HepG2 (cell line): Measurements from ENCODE around the gene RHBDD2. TPM values are rescaled to one million over a fixed set of nuclear protein-coding genes. Genes with fewer than 3 reads are reported as not detected.
A peak's percentile ranks its signal among the peaks of the same experiment; 100 is the strongest.

Experiments used
- HNRNPK ChIP-seq: fragments of 200-400 bp; formaldehyde crosslinking; IDR thresholded peaks from 2 replicates; pipeline ENCODE4 v1.6.1; 2018; ENCODE audit warnings: low read length, low read depth, moderate library complexity, mild to moderate bottlenecking; ENCODE audit not compliant: poor library complexity, severe bottlenecking
- RERE ChIP-seq: IDR thresholded peaks from 2 replicates; pipeline ENCODE4 v1.6.1; 2016; ENCODE audit warnings: low read depth, missing genetic modification reagents, missing compliant biosample characterization
- ZKSCAN8 ChIP-seq: IDR thresholded peaks from 2 replicates; pipeline ENCODE4 v1.6.1; 2016; ENCODE audit warnings: borderline replicate concordance, missing genetic modification reagents, missing compliant biosample characterization
- ZNF326 ChIP-seq: sonication (generic); formaldehyde crosslinking; IDR thresholded peaks from 2 replicates; pipeline ENCODE4 v1.4.0; 2020; ENCODE audit warnings: missing genetic modification reagents, borderline replicate concordance
- ZNF703 ChIP-seq: sonication (generic); formaldehyde crosslinking; IDR thresholded peaks from 2 replicates; pipeline ENCODE4 v1.5.1; 2020; ENCODE audit warnings: missing genetic modification reagents, mild to moderate bottlenecking, moderate library complexity, borderline replicate concordance
- polyA plus RNA-seq, 8 experiments: library from polyadenylated mRNA; depleted of rRNA in 3 of 8; stranded (reverse) in 7 of 8; unstranded in 1 of 8; fragments of >200 nt; fragmentation: Illumina TruSeq in 4 of 8; extraction: Trizol in 4 of 8; gene quantifications; 2 replicates each; pipeline versions ENCODE4 v1.2.1 to v1.2.3, GENCODE V29; 2011 to 2016; ENCODE audit warnings: low read depth in 4 of 8, missing spikeins in 1 of 8, mixed read lengths in 1 of 8; ENCODE audit not compliant: insufficient read depth in 1 of 8
- total RNA-seq, 5 experiments: library from RNA; depleted of rRNA; stranded (reverse); fragments of >200 nt; fragmentation: Illumina TruSeq; extraction: Trizol; gene quantifications; 2 replicates each; pipeline ENCODE4 v1.2.3, GENCODE V29; 2016; ENCODE audit warnings: low read depth in 1 of 5
- TF ChIP-seq, protein P1 (sequence below): sonication (generic); formaldehyde crosslinking; IDR thresholded peaks from 2 replicates; pipeline ENCODE4 v1.4.0; 2020; ENCODE audit warnings: missing genetic modification reagents
- TF ChIP-seq, protein P2 (sequence below), 2 experiments: fragments of 450-650 bp in 1 of 2; sonication (generic) in 1 of 2; formaldehyde crosslinking in 1 of 2; IDR thresholded peaks; 2 replicates each; pipeline versions ENCODE4 v1.6.1 to v1.8.0; 2016 to 2022; ENCODE audit warnings: antibody characterized with exemption in 1 of 2, mild to moderate bottlenecking in 1 of 2, missing genetic modification reagents in 1 of 2
- TF ChIP-seq, protein P3 (sequence below): IDR thresholded peaks from 2 replicates; pipeline ENCODE4 v1.6.1; 2016; ENCODE audit warnings: missing biosample characterization, missing genetic modification reagents, low read depth

RHBDD2 gene
- total and polyA plus RNA-seq, 2 of the 13 experiments (the other 11 are each of a cell fraction or from before 2014, with no cell fraction given): 23.1 to 26.4 TPM

DNA sequence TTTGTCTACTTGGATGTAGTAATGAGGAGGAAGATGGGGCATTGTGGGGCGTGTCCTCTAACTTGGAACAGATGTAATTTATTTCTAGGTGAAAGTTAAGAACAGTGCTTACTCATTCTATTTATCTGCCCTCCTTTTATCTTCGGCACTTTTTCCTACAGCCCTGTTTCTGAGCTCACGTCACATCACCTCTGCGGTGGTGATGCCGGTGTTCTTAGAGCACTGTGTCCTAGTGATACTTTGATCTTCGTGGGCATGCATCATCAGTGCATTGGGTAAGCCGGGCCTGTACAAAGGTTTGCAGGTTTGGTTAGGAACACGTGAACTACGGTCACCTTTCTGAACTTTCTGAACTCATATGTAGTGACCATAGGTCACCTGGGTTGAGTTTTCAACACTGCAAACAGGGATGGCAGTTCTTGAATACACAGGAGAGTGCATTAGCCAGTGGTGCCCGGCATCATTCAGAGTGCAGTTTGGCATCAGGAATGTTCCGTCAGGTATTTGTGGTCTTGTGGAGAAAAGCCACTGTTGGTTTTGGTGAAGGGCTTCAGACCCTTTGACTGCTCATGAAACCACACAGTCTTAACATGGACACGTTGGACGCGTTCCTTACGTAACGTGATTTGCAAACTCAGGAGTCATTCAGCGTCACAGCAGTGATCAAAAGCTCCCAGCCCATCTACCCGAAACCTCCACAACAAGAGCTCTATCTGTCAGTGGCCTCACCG, 41.8 kb downstream of the RHBDD2 start (continued):
- TF ChIP-seq RERE (CRISPR knock-in tag) (peak; percentile 87), ZNF326 (CRISPR knock-in tag) (no peak), ZKSCAN8 (CRISPR knock-in tag) (peak; percentile 76; the same call in 1 of the 2 replicates), HNRNPK (no peak), ZNF703 (CRISPR knock-in tag) (peak; percentile 45; the same call in 1 of the 2 replicates)
- TF ChIP-seq, protein P1, sequence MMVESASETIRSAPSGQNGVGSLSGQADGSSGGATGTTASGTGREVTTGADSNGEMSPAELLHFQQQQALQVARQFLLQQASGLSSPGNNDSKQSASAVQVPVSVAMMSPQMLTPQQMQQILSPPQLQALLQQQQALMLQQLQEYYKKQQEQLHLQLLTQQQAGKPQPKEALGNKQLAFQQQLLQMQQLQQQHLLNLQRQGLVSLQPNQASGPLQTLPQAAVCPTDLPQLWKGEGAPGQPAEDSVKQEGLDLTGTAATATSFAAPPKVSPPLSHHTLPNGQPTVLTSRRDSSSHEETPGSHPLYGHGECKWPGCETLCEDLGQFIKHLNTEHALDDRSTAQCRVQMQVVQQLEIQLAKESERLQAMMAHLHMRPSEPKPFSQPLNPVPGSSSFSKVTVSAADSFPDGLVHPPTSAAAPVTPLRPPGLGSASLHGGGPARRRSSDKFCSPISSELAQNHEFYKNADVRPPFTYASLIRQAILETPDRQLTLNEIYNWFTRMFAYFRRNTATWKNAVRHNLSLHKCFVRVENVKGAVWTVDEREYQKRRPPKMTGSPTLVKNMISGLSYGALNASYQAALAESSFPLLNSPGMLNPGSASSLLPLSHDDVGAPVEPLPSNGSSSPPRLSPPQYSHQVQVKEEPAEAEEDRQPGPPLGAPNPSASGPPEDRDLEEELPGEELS (CRISPR knock-in tag): peak; percentile 89
- TF ChIP-seq, protein P2, sequence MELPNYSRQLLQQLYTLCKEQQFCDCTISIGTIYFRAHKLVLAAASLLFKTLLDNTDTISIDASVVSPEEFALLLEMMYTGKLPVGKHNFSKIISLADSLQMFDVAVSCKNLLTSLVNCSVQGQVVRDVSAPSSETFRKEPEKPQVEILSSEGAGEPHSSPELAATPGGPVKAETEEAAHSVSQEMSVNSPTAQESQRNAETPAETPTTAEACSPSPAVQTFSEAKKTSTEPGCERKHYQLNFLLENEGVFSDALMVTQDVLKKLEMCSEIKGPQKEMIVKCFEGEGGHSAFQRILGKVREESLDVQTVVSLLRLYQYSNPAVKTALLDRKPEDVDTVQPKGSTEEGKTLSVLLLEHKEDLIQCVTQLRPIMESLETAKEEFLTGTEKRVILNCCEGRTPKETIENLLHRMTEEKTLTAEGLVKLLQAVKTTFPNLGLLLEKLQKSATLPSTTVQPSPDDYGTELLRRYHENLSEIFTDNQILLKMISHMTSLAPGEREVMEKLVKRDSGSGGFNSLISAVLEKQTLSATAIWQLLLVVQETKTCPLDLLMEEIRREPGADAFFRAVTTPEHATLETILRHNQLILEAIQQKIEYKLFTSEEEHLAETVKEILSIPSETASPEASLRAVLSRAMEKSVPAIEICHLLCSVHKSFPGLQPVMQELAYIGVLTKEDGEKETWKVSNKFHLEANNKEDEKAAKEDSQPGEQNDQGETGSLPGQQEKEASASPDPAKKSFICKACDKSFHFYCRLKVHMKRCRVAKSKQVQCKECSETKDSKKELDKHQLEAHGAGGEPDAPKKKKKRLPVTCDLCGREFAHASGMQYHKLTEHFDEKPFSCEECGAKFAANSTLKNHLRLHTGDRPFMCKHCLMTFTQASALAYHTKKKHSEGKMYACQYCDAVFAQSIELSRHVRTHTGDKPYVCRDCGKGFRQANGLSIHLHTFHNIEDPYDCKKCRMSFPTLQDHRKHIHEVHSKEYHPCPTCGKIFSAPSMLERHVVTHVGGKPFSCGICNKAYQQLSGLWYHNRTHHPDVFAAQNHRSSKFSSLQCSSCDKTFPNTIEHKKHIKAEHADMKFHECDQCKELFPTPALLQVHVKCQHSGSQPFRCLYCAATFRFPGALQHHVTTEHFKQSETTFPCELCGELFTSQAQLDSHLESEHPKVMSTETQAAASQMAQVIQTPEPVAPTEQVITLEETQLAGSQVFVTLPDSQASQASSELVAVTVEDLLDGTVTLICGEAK (IDR thresholded peaks at IDR 0.05): no peak
- TF ChIP-seq, protein P2 (CRISPR knock-in tag; IDR thresholded peaks at IDR 0.05): peak; percentile 39; the same call in 1 of the 2 replicates
- TF ChIP-seq, protein P3, sequence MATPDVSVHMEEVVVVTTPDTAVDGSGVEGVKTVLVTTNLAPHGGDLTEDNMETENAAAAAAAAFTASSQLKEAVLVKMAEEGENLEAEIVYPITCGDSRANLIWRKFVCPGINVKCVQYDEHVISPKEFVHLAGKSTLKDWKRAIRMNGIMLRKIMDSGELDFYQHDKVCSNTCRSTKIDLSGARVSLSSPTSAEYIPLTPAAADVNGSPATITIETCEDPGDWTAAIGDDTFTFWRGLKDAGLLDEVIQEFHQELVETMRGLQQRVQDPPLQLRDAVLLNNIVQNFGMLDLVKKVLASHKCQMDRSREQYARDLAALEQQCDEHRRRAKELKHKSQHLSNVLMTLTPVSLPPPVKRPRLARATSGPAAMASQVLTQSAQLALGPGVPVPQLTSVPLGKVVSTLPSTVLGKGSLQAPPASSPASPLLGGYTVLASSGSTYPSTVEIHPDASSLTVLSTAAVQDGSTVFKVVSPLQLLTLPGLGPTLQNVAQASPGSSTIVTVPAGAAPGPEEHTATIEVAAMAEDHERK (CRISPR knock-in tag): peak; percentile 11; the same call in 1 of the 2 replicates
